GM21528 (cell line): ENCODE results near the gene ARID1B.
A peak's percentile ranks its signal among the peaks of the same experiment; 100 is the strongest.
"Not testable (repeated sequence)": the region's sequence is repeated elsewhere in the genome, so short reads cannot be mapped to it uniquely, and the experiment has no call there.

Source experiments
- ATAC-seq: cut with Tn5 transposase; IDR thresholded peaks from one replicate; pipeline ENCODE4 v1.9.1; 2021; ENCODE audit warnings: mild to moderate bottlenecking, moderate library complexity; ENCODE audit not compliant: unreplicated experiment, low FRiP score

ARID1B gene

GRCh38 chr6:156925718-156926607 lies 148.8 kb downstream of the ARID1B start:
- peak; percentile 88 for ATAC-seq

GRCh38 chr6:156928126-156928525 lies 150.9 kb downstream of the ARID1B start:
- no peak for ATAC-seq

- no peak for ATAC-seq
Measured at GRCh38 chr6:156928972-156929371, 151.8 kb downstream of the ARID1B start.

- ATAC-seq = no peak
Measured at GRCh38 chr6:156931283-156931682, 154.1 kb downstream of the ARID1B start.

GRCh38 chr6:156933201-156934068 lies 156.3 kb downstream of the ARID1B start:
- ATAC-seq = no peak

- ATAC-seq = no peak
Measured at GRCh38 chr6:156934069-156934460, 156.9 kb downstream of the ARID1B start.

GRCh38 chr6:156935000-156935399 lies 157.8 kb downstream of the ARID1B start:
- no peak for ATAC-seq

GRCh38 chr6:156938143-156938542 lies 161.0 kb downstream of the ARID1B start:
- no peak for ATAC-seq

- ATAC-seq = no peak
Measured at GRCh38 chr6:156940221-156940620, 163.0 kb downstream of the ARID1B start.

- no peak for ATAC-seq
Measured at GRCh38 chr6:156942266-156942665, 165.1 kb downstream of the ARID1B start.

- no peak for ATAC-seq
Measured at GRCh38 chr6:156943166-156943565, 166.0 kb downstream of the ARID1B start.

- ATAC-seq = no peak
Measured at GRCh38 chr6:156943816-156944215, 166.6 kb downstream of the ARID1B start.

- no peak for ATAC-seq
Measured at GRCh38 chr6:156944412-156944811, 167.2 kb downstream of the ARID1B start.

GRCh38 chr6:156945789-156946172 lies 168.6 kb downstream of the ARID1B start:
- ATAC-seq = not testable (repeated sequence)

GRCh38 chr6:156946370-156946936 lies 169.3 kb downstream of the ARID1B start:
- ATAC-seq = no peak

GRCh38 chr6:156948277-156948676 lies 171.1 kb downstream of the ARID1B start:
- no peak for ATAC-seq

- ATAC-seq = no peak
Measured at GRCh38 chr6:156948807-156949206, 171.6 kb downstream of the ARID1B start.

GRCh38 chr6:156949376-156949775 lies 172.2 kb downstream of the ARID1B start:
- no peak for ATAC-seq

GRCh38 chr6:156950084-156950483 lies 172.9 kb downstream of the ARID1B start:
- no peak for ATAC-seq

GRCh38 chr6:156950531-156950930 lies 173.4 kb downstream of the ARID1B start:
- no peak for ATAC-seq

GRCh38 chr6:156952401-156952800 lies 175.2 kb downstream of the ARID1B start:
- ATAC-seq = no peak
